Prostate gland (tissue), 2 donors: ENCODE measurements around the gene PIH1D1.

Source experiments
- POLR2AphosphoS5 ChIP-seq: sonication (generic); formaldehyde crosslinking; IDR thresholded peaks from one replicate; pipeline ENCODE4 v1.6.1; 2017; ENCODE audit warnings: antibody characterized with exemption
- TF ChIP-seq, protein P1 (sequence below), 4 experiments: fragments of 200-600 bp in 2 of 4; fragments of 450-650 bp in 2 of 4; sonication (generic) in 2 of 4; IDR thresholded peaks; 1 replicate in 3 of 4; 2 replicates in 1 of 4; pipeline ENCODE4 v1.5.1; 2016 to 2019; ENCODE audit warnings: antibody characterized with exemption in 4 of 4, mild to moderate bottlenecking in 2 of 4, moderate library complexity in 2 of 4

DNA sequence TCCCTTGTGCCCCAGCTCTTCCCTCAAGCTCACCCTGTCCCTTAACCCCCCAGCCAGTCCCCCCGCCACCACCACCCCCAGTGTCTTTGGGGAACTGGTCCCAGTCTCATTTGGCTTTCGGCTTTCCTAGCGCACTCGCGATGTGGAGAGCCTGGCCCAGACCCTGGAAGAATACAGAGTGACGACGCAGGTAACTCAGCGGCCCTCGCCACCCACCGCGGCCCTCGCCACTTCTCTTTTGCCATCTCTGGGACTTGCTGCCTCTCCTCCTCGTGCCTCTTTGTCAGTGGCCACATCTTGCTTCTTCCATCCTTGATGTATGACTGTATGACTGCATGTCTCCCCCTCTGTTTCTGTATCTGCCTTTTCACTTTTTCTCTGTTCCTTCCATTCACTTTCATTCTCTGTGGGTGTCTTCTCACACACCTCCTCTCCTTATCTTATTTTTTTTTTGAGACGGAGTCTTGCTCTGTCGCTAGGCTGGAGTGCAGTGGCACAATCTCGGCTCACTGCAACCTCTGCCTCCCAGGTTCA, 44.1 kb downstream of the PIH1D1 start:
- TF ChIP-seq, protein P1, sequence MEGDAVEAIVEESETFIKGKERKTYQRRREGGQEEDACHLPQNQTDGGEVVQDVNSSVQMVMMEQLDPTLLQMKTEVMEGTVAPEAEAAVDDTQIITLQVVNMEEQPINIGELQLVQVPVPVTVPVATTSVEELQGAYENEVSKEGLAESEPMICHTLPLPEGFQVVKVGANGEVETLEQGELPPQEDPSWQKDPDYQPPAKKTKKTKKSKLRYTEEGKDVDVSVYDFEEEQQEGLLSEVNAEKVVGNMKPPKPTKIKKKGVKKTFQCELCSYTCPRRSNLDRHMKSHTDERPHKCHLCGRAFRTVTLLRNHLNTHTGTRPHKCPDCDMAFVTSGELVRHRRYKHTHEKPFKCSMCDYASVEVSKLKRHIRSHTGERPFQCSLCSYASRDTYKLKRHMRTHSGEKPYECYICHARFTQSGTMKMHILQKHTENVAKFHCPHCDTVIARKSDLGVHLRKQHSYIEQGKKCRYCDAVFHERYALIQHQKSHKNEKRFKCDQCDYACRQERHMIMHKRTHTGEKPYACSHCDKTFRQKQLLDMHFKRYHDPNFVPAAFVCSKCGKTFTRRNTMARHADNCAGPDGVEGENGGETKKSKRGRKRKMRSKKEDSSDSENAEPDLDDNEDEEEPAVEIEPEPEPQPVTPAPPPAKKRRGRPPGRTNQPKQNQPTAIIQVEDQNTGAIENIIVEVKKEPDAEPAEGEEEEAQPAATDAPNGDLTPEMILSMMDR (IDR thresholded peaks at IDR 0.05): no peak
- no peak for TF ChIP-seq POLR2AphosphoS5
